GM10266 (cell line): ENCODE measurements around the gene FAM72C.
"Not testable (repeated sequence)": the region's sequence is repeated elsewhere in the genome, so short reads cannot be mapped to it uniquely, and the experiment has no call there.

Experiments used
- DNase-seq: peaks from one replicate; pipeline ENCODE4 v3.0.0; 2012; ENCODE audit errors: extremely low spot score
- CTCF ChIP-seq: IDR thresholded peaks from 2 replicates; pipeline ENCODE4 v1.5.1; 2012; ENCODE audit warnings: mild to moderate bottlenecking, low read depth; ENCODE audit not compliant: control insufficient read depth, insufficient read depth; ENCODE audit errors: missing control alignments

The FAM72C gene

GRCh38 chr1:143936457-143937115 lies 35.2 kb downstream of the FAM72C start:
- not testable (repeated sequence) for DNase-seq
- peak; percentile 44 for TF ChIP-seq CTCF

GRCh38 chr1:143919127-143919526 lies 52.7 kb downstream of the FAM72C start:
- DNase-seq: not testable (repeated sequence)

- not testable (repeated sequence) for DNase-seq
Measured at GRCh38 chr1:143918552-143918951, 53.2 kb downstream of the FAM72C start.

GRCh38 chr1:143913705-143914104 lies 58.1 kb downstream of the FAM72C start:
- not testable (repeated sequence) for DNase-seq
